Measurements from ENCODE around the gene RAB30.
"Not testable (repeated sequence)": the region's sequence is repeated elsewhere in the genome, so short reads cannot be mapped to it uniquely, and the experiment has no call there.

RAB30 gene

GRCh38 chr11:82979824-82980223, 91.9 kb downstream of the RAB30 start:
- DNase-seq = no peak

DNA sequence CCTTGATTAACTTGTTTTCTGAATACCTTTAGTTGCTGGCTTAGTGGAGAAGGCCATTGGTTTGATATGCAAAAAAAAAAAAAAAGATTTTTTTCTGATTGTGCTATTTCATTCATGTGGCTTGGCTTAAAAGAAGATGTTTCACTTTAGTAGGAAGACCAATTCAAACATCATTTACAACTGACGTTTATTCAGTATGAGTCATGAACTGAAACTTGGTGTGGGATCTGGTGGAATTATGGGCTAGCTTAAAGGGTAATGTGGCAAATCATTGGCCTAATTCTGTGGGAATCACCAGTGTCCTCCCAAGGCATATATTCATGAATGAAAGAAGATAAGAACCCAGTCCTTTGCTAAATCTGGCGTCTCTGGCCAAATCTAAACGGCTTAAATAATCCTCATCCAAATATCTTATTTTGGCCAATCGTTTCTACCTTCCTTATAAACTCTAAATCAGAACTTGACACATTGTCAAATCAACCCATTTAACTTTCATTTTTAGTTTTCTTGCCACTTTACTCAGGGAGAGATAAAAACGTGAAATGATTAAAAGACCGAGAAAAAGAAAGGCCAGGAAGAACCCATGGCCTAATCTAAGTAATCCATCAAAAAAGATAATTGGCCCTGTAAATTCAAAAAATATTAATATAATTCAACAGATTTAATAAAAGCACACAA, 93.1 kb downstream of the RAB30 start:
- DNase-seq = no peak

DNA sequence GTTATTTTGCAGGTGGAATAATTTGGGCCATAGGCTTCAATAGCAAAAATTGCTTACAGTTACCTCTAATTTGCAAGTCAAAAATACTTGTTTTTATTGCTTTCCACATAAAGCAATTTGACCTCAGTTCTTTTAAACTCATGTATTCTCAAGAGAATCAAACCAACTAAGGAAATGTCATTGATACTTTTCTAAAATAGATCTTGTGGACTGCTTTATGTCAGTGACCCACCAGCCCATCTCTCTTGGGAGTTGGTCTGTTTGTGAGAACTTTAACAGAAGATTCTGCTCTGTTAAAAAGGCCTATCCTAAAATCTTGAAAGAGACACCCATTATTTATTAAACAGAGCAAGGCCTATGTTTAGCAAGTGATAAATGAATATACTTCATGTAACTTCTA, 94.9 kb downstream of the RAB30 start:
- DNase-seq = no peak

GRCh38 chr11:82975882-82976281, 95.8 kb downstream of the RAB30 start:
- no peak for DNase-seq

DNA sequence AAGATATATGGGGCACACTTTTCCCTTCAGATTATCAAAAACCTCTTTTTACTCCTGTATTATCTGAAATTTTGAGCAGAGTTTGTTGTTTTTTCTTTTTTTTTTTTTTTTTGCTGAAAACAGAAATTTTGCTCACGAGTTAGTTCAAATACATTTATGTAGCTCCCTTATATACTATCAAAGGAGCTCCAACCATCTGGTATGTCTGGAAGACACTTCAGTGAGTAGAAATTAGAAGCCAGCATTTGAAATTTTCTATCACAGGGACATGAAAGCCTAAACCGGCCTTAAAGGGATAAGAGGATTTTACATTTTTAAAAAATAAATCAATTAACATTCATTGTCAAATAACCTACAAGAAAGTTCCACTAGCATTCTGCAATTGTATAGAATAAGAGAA, 96.8 kb downstream of the RAB30 start:
- no peak for DNase-seq

DNA sequence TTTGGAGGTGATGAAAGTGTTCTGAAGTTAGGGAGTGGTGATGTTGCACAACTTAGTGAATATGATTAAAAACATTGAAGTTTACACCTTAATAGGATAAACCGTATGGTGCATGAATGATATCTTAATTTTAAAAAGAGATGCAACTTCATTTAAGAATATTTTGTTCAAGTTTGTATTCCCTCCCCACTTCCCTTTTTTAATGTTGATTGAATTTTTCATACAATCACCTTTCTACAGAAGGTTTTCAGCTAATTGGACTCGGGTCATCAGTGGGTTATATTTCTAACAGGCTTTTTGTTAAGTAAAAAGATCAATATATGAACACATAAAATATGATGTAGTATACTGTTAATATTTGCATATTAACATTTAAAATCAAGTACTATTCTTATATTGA, 97.6 kb downstream of the RAB30 start:
- no peak for DNase-seq

- no peak for DNase-seq
Measured at GRCh38 chr11:82972103-82972502, 99.6 kb downstream of the RAB30 start.

- not testable (repeated sequence) for DNase-seq
Measured at GRCh38 chr11:82971519-82971946, 100.2 kb downstream of the RAB30 start.

DNA sequence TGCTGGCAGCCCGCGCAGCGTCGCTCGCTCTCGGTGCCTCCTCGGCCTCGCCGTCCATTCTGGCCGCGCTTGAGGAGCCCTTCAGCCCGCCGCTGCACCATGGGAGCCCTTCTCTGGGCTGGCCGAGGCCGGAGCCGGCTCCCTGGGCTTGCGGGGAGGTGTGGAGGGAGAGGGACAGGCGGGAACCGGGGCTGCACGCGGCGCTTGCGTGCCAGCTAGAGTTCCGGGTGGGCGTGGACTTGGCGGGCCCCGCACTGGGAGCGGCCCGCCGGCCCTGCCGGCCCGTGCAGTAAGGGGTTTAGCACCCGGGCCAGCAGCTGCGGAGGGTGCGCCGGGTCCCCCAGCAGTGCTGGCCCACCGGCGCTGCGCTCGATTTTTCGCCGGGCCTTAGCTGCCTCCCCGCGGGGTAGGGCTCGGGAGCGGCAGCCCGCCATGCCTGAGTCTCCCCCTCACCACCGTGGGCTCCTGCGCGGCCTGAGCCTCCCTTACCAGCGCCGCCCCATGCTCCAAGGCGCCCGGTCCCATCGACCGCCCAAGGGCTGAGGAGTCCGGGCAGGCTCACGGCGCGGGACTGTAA, 101.1 kb downstream of the RAB30 start:
- not testable (repeated sequence) for DNase-seq

DNA sequence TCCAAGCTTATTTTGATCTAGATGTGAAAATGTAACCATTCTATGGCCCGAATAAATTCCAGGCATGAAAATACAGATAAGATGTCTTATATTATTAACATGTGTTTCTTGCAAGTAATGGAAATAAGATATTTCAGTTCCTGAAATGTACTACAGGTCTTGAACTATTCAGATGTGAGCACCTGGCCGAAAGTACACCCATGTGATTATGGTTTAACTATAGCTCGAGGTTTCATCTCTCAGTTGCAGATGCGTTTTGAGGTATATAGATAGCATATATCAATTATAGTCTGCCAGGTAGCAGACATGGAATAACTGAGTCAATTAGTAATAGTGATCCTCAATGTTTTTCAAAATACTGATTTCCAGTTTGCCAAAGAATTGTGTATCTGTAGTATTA, 101.9 kb downstream of the RAB30 start:
- no peak for DNase-seq

DNA sequence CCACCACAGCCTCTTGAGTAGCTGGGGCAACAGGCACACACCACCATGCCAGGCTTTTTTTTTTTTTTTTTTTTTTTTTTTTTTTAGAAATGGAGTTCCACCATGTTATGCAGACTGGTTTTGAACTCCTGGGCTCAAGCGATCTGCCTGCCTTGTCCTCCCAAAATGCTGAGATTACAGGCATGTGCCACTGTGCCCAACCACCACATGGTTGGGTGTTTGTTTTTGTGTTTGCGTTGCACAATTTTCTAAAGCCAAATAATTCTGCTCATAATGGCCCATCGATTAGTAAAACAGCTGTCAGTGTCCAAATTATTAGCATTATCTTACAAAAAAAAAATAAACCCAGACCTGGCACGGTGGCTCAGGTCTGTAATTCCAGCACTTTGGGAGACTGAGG, 104.3 kb downstream of the RAB30 start:
- DNase-seq = no peak

DNA sequence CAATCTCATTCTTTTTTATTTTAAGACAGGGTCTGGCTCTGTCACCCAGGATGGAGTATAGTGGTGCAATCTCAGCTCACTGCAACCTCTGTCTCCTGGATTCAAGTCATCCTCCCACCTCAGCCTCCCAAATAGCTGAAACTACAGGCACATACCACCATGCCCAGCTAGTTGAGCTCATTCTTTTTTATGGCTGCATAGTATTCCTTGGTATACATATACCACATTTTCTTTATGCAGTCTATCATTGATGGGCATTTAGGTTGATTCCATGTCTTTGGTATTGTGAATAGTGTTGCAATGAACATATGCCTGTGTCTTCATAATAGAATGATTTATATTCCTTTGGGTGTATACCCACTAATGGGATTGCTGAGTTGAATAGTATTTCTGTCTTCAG, 109.7 kb downstream of the RAB30 start:
- not testable (repeated sequence) for DNase-seq

DNA sequence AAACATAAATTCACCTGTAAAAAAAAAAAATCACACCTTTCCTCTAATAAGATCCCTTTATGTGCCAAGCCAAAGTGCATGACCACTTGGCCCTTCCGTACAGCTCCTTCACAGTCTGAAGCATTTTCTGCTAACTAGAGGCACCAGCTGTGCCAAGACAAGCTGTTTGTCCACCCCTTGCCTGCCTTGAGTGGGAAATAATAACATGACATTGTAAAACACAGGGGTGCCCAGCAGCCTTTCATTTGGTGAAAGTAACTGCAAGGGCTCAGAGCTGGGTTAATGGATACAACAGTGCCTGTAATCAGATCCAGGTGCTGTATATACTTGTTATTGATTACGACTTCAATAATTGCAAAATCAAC, 110.9 kb downstream of the RAB30 start:
- DNase-seq = no peak

DNA sequence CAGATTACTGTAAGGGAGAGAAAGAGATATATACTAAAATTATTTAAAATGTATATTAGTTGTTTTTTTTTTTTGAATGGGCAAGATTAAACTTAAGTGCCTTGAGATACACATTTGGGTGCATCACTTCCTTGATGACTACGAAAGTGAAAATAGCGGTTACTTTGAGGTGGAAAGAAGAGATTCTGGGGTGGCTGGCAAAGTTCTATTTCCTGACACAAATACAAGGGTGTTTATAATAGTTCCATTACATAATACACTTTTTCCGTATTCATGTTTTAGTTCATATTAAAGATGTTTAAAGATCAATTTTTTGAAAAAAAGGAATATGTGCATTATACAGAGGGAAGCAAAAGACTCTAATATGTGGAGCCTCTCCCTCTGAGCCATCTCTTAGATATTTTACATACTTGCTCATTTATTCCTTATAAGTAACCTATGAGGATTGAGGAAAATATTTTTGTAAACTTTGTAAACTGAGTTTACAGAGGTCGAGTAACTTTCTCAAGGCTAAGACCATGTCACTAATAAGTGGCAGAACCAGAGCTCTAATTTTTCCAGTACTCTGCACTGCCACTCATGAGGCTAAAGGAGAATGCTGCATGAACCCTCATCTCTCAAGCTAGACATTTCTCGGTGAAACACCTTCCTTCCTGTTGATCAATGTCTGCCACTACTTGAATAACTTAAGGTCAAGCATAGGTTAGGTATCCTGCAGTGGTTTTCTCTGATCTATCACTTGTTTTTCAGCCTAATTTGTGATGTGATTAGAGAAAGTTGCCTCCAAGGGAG, 111.5 kb downstream of the RAB30 start:
- DNase-seq = no peak

GRCh38 chr11:82955736-82956453, 115.8 kb downstream of the RAB30 start:
- not testable (repeated sequence) for DNase-seq

DNA sequence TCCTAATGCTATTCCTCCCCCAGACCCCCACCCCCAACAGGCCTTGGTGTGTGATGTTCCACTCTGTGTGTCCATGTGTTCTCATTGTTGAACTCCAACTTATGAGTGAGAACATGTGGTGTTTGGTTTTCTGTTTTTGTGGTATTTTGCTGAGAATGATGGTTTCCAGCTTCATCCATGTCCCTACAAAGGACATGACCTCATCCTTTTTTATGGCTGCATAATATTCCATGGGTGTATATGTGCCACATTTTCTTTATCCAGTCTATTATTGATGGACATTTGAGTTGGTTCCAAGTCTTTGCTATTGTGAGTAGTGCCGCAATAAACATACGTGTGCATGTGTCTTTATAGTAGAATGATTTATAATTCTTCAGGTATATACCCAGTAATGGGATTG, 121.2 kb downstream of the RAB30 start:
- DNase-seq = not testable (repeated sequence)

- DNase-seq = no peak
Measured at GRCh38 chr11:82949352-82949751, 122.3 kb downstream of the RAB30 start.

GRCh38 chr11:82945682-82946081, 126.0 kb downstream of the RAB30 start:
- no peak for DNase-seq

GRCh38 chr11:82945041-82945440, 126.7 kb downstream of the RAB30 start:
- DNase-seq = not testable (repeated sequence)

DNA sequence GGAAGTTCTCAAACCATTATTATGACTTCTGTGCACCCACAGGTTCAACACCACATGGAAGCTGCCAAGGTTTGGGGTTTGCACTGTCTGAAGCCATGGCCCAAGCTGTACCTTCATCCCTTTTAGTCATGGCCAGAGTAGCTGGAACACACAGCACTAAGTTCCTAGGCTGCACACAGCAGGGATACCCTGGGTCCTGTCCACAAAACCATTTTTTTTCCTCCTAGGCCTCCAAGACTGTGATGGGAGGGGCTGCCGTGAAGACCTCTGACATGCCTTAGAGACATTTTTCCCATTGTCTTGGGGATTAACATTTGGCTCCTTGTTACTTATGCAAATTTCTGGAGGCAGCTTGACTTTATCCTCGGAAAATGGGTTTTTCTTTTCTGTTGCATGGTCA, 127.5 kb downstream of the RAB30 start:
- no peak for DNase-seq

DNA sequence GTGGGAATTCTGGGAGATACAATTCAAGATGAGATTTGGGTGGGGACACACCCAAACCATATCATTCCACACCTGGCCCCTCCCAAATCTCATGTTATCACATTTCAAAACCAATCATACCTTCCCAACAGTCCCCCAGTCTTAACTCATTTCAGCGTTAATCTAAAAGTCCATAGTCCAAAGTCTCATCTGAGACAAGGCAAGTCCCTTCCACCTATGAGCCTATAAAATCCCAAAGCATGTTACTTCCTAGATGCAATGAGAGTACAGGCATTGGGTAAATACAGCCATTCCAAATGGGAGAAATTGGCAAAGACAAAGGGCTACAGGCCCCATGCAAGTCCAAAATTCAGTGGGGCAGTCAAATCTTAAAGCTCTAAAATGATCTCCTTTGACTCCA, 128.3 kb downstream of the RAB30 start:
- DNase-seq = not testable (repeated sequence)

- DNase-seq = no peak
Measured at GRCh38 chr11:82942376-82942775, 129.3 kb downstream of the RAB30 start.

DNA sequence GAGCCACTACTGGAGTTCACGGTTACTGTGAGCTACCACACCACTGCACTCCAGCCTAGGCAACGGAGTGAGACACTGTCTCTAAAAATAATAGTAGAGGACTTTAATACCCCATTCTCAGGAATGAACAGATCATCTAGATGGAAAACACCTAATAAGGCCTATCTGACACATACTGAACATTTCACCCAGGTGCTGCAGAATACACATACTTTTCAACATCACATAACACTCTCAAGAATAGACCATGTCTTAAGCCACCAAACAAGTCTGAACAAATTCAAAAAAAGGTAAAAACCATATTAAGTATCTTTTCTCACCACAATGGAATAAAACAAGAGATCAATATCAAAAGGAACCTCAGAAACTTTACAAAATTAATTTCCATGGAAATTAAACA, 132.2 kb downstream of the RAB30 start:
- no peak for DNase-seq

GRCh38 chr11:82937554-82937953, 134.1 kb downstream of the RAB30 start:
- no peak for DNase-seq
